ENCODE results near the gene RSPRY1.
"Not testable (repeated sequence)": the region's sequence is repeated elsewhere in the genome, so short reads cannot be mapped to it uniquely, and the experiment has no call there.

RSPRY1 gene

DNA sequence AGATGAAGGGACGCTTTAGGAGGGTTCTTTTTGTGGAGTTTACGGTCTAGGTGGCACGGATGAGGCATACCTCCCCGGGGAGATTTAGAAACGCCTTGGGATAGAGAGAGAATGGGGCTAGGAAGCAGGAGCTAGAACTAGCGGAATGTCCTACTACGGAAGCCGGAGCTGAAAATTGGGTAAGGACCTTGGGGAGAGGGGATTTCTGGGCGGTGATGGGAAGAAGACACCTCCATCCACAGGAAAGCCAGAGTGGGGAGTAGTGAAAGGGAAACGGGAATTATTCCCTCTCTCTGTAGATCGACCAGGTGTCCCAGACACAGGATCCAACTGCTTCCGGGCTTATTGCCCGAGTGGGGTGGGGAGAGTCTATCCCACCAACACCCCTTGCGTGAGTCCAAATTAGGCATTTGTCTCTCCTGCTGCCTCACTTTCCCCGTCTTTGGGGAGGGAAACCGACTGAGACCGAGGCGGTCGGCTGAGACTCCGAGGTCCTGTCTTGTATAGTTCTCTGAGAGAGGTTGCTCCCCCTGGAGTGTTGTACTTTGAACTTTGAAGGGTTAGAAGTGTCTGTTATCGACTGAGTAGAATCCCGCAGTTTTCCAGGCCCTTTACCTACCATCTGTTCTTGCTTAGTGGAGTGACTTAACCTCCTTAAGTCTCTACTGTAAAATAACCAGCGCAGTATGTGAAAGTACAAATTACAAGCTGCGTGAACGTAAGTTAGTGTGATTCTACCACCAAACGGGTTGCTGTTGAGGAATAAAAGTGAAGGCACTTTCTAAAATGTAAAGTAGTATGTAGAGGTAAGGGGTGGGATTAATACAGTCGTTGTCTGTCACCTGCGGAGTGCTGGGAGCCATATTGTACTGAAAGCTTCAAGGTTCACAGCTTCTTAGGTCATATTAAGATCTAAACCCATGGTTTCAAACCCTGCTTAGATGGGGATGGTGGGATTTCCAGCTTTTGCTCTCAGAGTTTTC is 1.0 kb downstream of the RSPRY1 start:
- DNase-seq = no peak

GRCh38 chr16:57187902-57188710 is 2.0 kb downstream of the RSPRY1 start:
- not testable (repeated sequence) for DNase-seq

DNA sequence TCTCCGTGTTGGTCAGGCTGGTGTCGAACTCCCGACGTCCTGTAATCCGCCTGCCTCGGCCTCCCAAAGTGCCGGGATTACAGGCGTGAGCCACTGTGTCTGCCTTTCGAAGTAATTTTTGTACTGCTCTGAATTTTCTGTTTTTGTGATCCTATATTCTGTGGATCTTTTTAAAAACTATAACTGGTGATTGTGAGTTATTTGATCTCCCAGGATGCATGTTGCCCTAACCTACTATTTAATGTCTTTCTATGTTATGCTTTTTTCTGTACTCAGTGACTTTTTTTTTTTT is 2.5 kb downstream of the RSPRY1 start:
- no peak for DNase-seq

GRCh38 chr16:57189527-57189926 is 3.4 kb downstream of the RSPRY1 start:
- not testable (repeated sequence) for DNase-seq

DNA sequence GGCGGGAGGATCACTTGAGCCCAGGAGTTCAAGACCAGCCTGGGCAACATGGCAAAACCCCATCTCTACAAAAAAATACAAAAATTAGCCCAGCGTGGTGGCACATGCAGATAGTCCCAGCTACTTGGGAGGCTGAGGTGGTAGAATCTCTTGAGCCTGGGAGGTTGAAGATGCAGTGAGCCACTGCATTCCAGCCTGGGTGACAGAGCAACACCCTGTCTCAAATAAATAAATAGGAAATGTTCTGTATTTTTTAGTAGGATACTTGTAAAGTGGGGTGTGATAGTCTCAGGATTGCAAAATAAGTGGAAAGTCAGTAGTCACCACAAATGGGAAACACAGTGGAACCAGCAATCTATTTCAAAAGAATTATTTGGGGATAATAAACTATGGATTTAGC is 4.0 kb downstream of the RSPRY1 start:
- DNase-seq = no peak

- DNase-seq = no peak
Observed at GRCh38 chr16:57191056-57191571, 5.0 kb downstream of the RSPRY1 start.

- DNase-seq = no peak
Observed at GRCh38 chr16:57192146-57192545, 6.0 kb downstream of the RSPRY1 start.

DNA sequence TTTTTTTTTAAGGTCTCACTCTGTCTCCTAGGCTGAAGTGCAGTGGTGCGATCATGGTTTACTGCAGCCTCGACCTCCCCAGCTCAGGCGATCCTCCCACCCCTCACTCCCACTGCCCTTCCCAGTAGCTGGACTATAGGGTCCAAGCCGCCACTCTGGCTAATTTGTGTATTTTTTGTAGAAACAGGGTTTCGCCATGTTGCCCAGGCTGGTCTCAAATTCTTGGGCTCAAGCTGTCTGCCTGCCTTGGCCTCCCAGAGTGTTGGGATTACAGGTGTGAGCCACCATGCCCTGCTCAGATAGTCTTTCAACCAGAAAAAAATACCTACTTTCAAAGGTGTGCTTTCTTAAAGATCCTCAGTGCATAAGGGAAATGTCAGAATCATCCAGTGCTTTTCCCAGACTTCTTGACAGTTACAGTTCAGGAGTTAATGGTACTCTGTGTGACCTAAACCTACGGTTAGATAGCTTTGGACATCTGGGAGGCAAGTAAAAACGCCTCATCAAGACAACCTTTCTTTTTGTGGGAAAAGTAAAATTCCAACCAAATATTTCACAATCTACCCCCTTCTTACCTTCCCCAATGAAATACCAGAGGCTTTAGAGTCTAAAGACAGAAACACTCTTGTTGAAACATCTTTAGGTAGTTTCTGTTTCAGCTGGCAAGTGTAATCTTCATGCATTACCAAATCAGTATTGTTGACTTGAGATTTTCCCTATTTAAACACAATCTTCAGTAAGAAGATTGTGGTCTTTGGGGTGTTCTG is 6.8 kb downstream of the RSPRY1 start:
- no peak for DNase-seq

DNA sequence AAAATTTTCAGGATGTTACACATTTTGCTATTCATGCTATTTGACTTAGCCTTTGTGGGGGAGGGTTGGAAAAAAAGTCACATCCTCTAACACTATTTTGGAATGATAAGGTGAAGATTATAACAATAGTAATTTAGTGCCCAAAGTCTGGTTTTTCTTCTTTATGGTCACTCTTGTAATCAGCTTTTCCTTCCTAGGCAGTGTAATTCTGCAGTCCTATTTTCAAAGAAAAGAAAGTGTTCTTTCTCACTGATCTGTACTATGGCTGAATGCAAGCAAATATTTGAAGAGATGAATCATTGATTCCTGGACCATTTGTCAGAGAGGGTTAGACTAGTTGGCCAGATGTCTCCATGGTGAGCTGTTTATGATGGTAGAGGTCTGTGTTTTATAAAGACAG is 8.4 kb downstream of the RSPRY1 start:
- DNase-seq = no peak

DNA sequence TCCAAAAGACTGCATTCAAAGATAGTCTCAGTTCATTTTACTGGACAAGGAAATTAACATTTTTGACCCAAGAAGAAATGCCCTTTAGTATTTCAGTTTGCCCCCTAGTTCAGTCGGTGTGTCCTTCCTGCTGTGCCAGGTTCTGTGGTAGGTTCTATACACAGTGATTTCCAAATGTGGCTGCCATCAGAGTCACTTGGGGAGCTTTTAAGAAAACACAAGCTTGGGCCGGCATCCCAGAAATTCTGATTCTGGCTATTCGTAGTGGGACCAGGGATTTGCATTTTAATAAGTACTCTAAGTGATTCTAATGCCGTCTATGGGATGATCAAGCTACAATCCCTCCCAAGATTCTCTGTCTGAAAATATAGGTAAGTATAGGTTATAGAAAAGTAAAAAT is 10.2 kb downstream of the RSPRY1 start:
- DNase-seq = no peak

DNA sequence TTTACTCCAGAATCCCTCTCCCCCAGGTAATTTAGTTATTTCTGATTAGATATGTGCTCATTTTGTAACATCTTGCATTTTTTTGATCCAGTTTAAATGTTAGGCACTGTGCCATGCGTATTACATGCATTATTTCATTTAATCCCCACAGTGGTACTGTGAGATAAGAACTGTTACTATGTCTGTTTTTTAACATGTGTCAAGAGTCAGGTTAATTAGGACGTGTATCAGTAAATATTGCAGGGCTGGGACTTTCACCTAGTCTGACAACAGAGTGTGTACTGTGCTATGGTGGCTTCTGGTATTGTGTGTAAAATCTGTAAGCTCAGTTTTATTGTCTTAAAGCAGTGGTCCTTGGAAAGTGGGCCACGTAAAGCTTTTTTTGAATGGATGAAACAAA is 10.6 kb downstream of the RSPRY1 start:
- no peak for DNase-seq

- DNase-seq = not testable (repeated sequence)
Observed at GRCh38 chr16:57200321-57200720, 14.2 kb downstream of the RSPRY1 start.

GRCh38 chr16:57200926-57201325 is 14.8 kb downstream of the RSPRY1 start:
- DNase-seq = not testable (repeated sequence)

GRCh38 chr16:57202095-57202886 is 16.2 kb downstream of the RSPRY1 start:
- DNase-seq = no peak

DNA sequence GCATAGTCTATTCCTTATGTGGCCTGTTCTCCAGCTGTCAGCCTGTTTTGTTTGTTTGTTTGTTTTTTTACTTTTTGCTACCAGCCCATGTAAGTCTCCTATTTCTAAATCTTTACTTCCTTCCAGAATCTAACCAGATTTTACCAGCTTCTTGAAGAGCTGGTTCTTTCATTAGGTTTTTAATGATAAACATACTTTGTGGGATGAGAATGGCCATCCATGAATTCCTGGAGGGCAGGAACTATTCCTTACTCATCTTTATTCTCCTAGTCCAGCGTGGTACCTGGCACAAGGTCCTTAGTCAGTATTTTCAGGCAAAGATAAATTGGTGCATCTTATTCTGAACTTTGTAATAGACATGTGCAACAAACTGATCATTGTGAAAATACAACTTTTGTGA is 17.3 kb downstream of the RSPRY1 start:
- DNase-seq = no peak

- DNase-seq = no peak
Observed at GRCh38 chr16:57204675-57205074, 18.5 kb downstream of the RSPRY1 start.

GRCh38 chr16:57208926-57209325 is 22.8 kb downstream of the RSPRY1 start:
- DNase-seq = no peak

DNA sequence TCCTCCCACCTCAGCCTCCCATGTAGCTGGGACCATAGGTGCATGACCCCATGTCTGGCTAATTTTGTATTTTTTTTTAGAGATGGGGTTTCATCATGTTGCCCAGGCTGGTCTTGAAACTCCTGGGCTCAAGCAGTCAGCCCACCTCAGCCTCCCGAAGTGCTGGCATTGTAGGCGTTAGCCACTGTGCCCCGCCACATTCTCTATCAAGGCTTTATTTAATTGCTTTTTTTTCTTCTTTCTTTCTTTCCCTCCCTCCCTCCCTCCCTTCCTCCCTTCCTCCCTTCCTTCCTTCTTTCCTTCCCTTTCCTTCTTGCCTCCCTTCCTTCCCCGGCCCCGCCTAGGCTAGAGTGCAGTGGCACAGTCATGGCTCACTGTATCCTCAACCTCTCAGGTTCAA is 23.7 kb downstream of the RSPRY1 start:
- DNase-seq = no peak

DNA sequence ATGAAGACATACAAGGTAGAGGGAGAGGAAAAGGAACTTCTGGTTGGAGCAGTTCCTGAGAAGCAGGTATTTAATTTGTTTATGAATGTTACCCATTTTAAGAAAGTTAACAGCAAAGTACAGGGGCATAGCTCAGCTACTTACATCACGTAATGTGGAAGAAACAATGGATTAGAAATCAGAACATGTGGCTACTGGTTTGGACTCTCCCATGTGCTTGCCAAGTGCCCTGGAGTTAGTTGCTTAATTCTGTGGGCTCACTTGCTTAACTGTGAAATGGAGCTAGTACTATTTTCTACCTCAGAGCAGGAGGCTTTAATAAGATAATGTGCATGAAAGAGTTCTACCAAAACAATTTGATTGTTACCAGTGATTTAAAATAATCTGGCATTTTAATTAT is 27.3 kb downstream of the RSPRY1 start:
- DNase-seq = no peak

GRCh38 chr16:57216968-57217367 is 30.8 kb downstream of the RSPRY1 start:
- DNase-seq = no peak

DNA sequence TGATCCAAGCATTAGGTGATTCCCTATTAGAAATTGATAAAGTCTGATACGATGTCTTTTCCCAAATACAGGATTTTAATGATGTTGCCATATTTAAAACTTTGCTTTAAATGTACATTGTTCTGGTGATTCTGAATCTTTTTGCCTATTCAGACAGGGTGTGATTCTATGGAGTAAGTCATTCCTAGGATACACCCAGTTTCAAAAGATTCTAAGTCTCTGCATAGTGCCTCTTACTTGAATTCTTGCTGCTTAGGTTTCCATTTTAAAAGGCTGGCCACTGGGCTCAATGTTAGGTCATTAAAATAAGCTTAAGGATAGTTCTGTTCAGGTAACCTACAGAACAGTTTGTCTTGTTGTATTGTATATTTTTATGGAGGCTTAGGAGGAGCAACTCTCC is 36.9 kb downstream of the RSPRY1 start:
- no peak for DNase-seq

GRCh38 chr16:57224651-57225335 is 38.7 kb downstream of the RSPRY1 start:
- DNase-seq = no peak

All from activated CD4-positive, alpha-beta T cell treated with anti-CD3 and anti-CD28 coated beads, Interleukin-2, amount 50 U/mL, for 16 hours (primary cell).